Measurements from ENCODE around the gene SLC16A10. TPM values are rescaled to one million over a fixed set of nuclear protein-coding genes. Genes with fewer than 3 reads are reported as not detected.
"Not testable (repeated sequence)": the region's sequence is repeated elsewhere in the genome, so short reads cannot be mapped to it uniquely, and the experiment has no call there.

The SLC16A10 gene
- total RNA-seq, 1 donor from 2014 or later, result 0.02 TPM

GRCh38 chr6:111122458-111123286 is 35.4 kb downstream of the SLC16A10 start:
- H3K4me1 Mint-ChIP-seq (ENCODE audit: low read depth), result no peaks in the 10 kb centered on the region
- peaks cover 7% of the 10 kb centered on the region for H3K27me3 Mint-ChIP-seq (ENCODE audit: low read depth)
- no peak for DNase-seq (ENCODE audit: low spot score)
- H3K4me3 Mint-ChIP-seq (ENCODE audit: unreplicated experiment), result no peak overlapping the region
- no peak for TF ChIP-seq CTCF (IDR thresholded peaks at IDR 0.05)
- no peak overlapping the region for H3K27ac Mint-ChIP-seq (ENCODE audit: unreplicated experiment)
- H3K9me3 Mint-ChIP-seq (ENCODE audit: low read depth), result peaks cover 4% of the 10 kb centered on the region
- H3K36me3 Mint-ChIP-seq (ENCODE audit: low read depth), result no peaks in the 10 kb centered on the region

GRCh38 chr6:111124406-111124805 is 37.1 kb downstream of the SLC16A10 start:
- H3K27ac Mint-ChIP-seq (ENCODE audit: unreplicated experiment), result no peak overlapping the region
- H3K4me3 Mint-ChIP-seq (ENCODE audit: unreplicated experiment), result no peak overlapping the region
- peaks cover 3% of the 10 kb centered on the region for H3K4me1 Mint-ChIP-seq (ENCODE audit: low read depth)
- H3K27me3 Mint-ChIP-seq (ENCODE audit: low read depth), result peaks cover 8% of the 10 kb centered on the region
- peaks cover 4% of the 10 kb centered on the region for H3K9me3 Mint-ChIP-seq (ENCODE audit: low read depth)
- TF ChIP-seq CTCF (IDR thresholded peaks at IDR 0.05), result no peak
- H3K36me3 Mint-ChIP-seq (ENCODE audit: low read depth), result no peaks in the 10 kb centered on the region
- DNase-seq (ENCODE audit: low spot score), result no peak

GRCh38 chr6:111129013-111129412 is 41.7 kb downstream of the SLC16A10 start:
- Mint-ChIP-seq H3K36me3 (ENCODE audit: low read depth) (no peaks in the 10 kb centered on the region), H3K27ac (ENCODE audit: unreplicated experiment) (no peak overlapping the region), H3K4me3 (ENCODE audit: unreplicated experiment) (no peak overlapping the region), H3K27me3 (ENCODE audit: low read depth) (peaks cover 23% of the 10 kb centered on the region), H3K4me1 (ENCODE audit: low read depth) (peaks cover 3% of the 10 kb centered on the region), H3K9me3 (ENCODE audit: low read depth) (no peaks in the 10 kb centered on the region)
- no peak for TF ChIP-seq CTCF (IDR thresholded peaks at IDR 0.05)
- DNase-seq (ENCODE audit: low spot score), result no peak

- DNase-seq (ENCODE audit: low spot score); H3K27ac Mint-ChIP-seq (ENCODE audit: unreplicated experiment); H3K36me3 Mint-ChIP-seq (ENCODE audit: low read depth); H3K4me1 Mint-ChIP-seq (ENCODE audit: low read depth); H3K9me3 Mint-ChIP-seq (ENCODE audit: low read depth); H3K4me3 Mint-ChIP-seq (ENCODE audit: unreplicated experiment): not testable (repeated sequence)
- H3K27me3 Mint-ChIP-seq (ENCODE audit: low read depth), result peaks cover 23% of the 10 kb centered on the region
Measured at GRCh38 chr6:111131018-111131417, 43.7 kb downstream of the SLC16A10 start.

- H3K36me3 Mint-ChIP-seq (ENCODE audit: low read depth); H3K9me3 Mint-ChIP-seq (ENCODE audit: low read depth); DNase-seq (ENCODE audit: low spot score); H3K4me3 Mint-ChIP-seq (ENCODE audit: unreplicated experiment); H3K27ac Mint-ChIP-seq (ENCODE audit: unreplicated experiment); H3K4me1 Mint-ChIP-seq (ENCODE audit: low read depth): not testable (repeated sequence)
- H3K27me3 Mint-ChIP-seq (ENCODE audit: low read depth), result peaks cover 16% of the 10 kb centered on the region
Measured at GRCh38 chr6:111132669-111133068, 45.4 kb downstream of the SLC16A10 start.

GRCh38 chr6:111134236-111134869 is 47.0 kb downstream of the SLC16A10 start:
- H3K4me3 Mint-ChIP-seq (ENCODE audit: unreplicated experiment); H3K27ac Mint-ChIP-seq (ENCODE audit: unreplicated experiment); DNase-seq (ENCODE audit: low spot score); H3K4me1 Mint-ChIP-seq (ENCODE audit: low read depth); H3K9me3 Mint-ChIP-seq (ENCODE audit: low read depth); H3K36me3 Mint-ChIP-seq (ENCODE audit: low read depth): not testable (repeated sequence)
- peaks cover 18% of the 10 kb centered on the region for H3K27me3 Mint-ChIP-seq (ENCODE audit: low read depth)

GRCh38 chr6:111137489-111138093 is 50.3 kb downstream of the SLC16A10 start:
- peaks cover 12% of the 10 kb centered on the region for H3K9me3 Mint-ChIP-seq (ENCODE audit: low read depth)
- H3K27me3 Mint-ChIP-seq (ENCODE audit: low read depth), result peaks cover 13% of the 10 kb centered on the region
- not testable (repeated sequence) for H3K36me3 Mint-ChIP-seq (ENCODE audit: low read depth); H3K4me3 Mint-ChIP-seq (ENCODE audit: unreplicated experiment); DNase-seq (ENCODE audit: low spot score); H3K4me1 Mint-ChIP-seq (ENCODE audit: low read depth); H3K27ac Mint-ChIP-seq (ENCODE audit: unreplicated experiment)

Data from chondrocyte (in vitro differentiated cells).